Measurements from ENCODE around the gene FMN1. TPM values are rescaled to one million over a fixed set of nuclear protein-coding genes. Genes with fewer than 3 reads are reported as not detected.

The FMN1 gene
- total and polyA plus RNA-seq, 10 of the 15 experiments (the other 5 are each of a cell fraction or from before 2014, with no cell fraction given) = 0.05 to 0.16 (median 0.08) TPM; not detected in 4

- no peak overlapping the region for H3K9ac ChIP-seq (ENCODE audit: control insufficient read depth, insufficient read depth, low read length)
- RAD21 ChIA-PET (ENCODE audit: unreplicated experiment) = interaction anchor here (1.5 kb wide), 1 partner anchor 129 kb away, joined by 3 read pairs; no protein-coding TSS in a partner anchor
- SMC1A ChIA-PET (ENCODE audit: uncharacterized antibody, unreplicated experiment) = interaction anchor here (1.2 kb wide), 1 partner anchor 27 kb away, joined by 3 read pairs; no protein-coding TSS in a partner anchor
- in situ Hi-C loops (cut with MboI) = no loop called here
- no peaks in the 10 kb centered on the region for H3K4me1 ChIP-seq (ENCODE audit: control insufficient read depth, insufficient read depth, low read length)
- WGBS (ENCODE audit: insufficient coverage, insufficient replicate concordance, low lambda C conversion rate, missing lambda C conversion rate) = 0% methylated on average over 1 of the region's 1 CpG
- H3K27me3 ChIP-seq (replicated peaks in 1 of 2; ENCODE audit: control insufficient read depth in 2 of 2, insufficient read depth in 2 of 2, low read length in 1 of 2) = no peaks in the 10 kb centered on the region; a peak in 1 of 4 replicates
- no peak for FAIRE-seq
- intact Hi-C loops (cut with micrococcal nuclease; ENCODE audit: unreplicated experiment) = no loop called here
- CTCF ChIA-PET = no interaction called here
- no peaks in the 10 kb centered on the region for H3K36me3 ChIP-seq (ENCODE audit: control insufficient read depth in 2 of 2, insufficient read depth in 2 of 2, low read length in 1 of 2)
- TF ChIP-seq TBL1XR1 (IDR thresholded peaks at IDR 0.05; ENCODE audit: low read depth, low read length) (no peak), MYC (IDR thresholded peaks at IDR 0.05; ENCODE audit: insufficient read depth, insufficient read length, insufficient replicate concordance, low read length, severe bottlenecking) (no peak), BHLHE40 (IDR thresholded peaks at IDR 0.05; ENCODE audit: borderline replicate concordance in 1 of 2, low read depth in 2 of 2, low read length in 1 of 2) (no peak), SPI1 (IDR thresholded peaks at IDR 0.05; ENCODE audit: borderline replicate concordance, insufficient read depth, low read depth, low read length) (no peak), TCF3 (IDR thresholded peaks at IDR 0.05; ENCODE audit: borderline replicate concordance, insufficient read depth, low read depth, low read length) (no peak), E4F1 (IDR thresholded peaks at IDR 0.05; ENCODE audit: borderline replicate concordance, partially characterized antibody) (no peak), TCF7 (IDR thresholded peaks at IDR 0.05; ENCODE audit: borderline replicate concordance) (no peak), SUZ12 (IDR thresholded peaks at IDR 0.05; ENCODE audit: unreplicated experiment) (no peak), IKZF2 (IDR thresholded peaks at IDR 0.05) (no peak), ZBTB40 (IDR thresholded peaks at IDR 0.05; ENCODE audit: borderline replicate concordance) (no peak)
- H3K27ac ChIP-seq (ENCODE audit: control insufficient read depth, insufficient read depth) = no peak overlapping the region
- POLR2A ChIA-PET = no interaction called here
- no peak for DNase-seq (ENCODE audit: low read depth, low spot score)
- H3K4me3 ChIP-seq = no peak overlapping the region
- BruUV-seq (replicated peaks) = no TSS peak
- no peak overlapping the region for H2AFZ ChIP-seq (ENCODE audit: control insufficient read depth, low read depth, low read length)
- no peaks in the 10 kb centered on the region for H4K20me1 ChIP-seq (ENCODE audit: control insufficient read depth, insufficient read depth)
- H3K79me2 ChIP-seq (ENCODE audit: control insufficient read depth, insufficient read depth, low read length) = no peaks in the 10 kb centered on the region
- H3K9me3 ChIP-seq (replicated peaks; ENCODE audit: control insufficient read depth, insufficient read depth, low read length) = peaks cover 3% of the 10 kb centered on the region; the same call in 1 of the 3 replicates
- no peak overlapping the region for H3K4me2 ChIP-seq (ENCODE audit: control insufficient read depth, insufficient read depth)
- no peak for ATAC-seq
These were observed 387.2 kb downstream of the FMN1 start for GRCh38 chr15:32807331-32807730.

All from GM12878 (cell line).